Caco-2 (cell line): ENCODE measurements around the gene SAMD11. TPM values are rescaled to one million over a fixed set of nuclear protein-coding genes. Genes with fewer than 3 reads are reported as not detected.

Experiments used
- BruUV-seq: library from RNA; stranded (reverse); fragments of 400-500 nt; replicated peaks from 2 replicates; lab custom pipeline; 2021; lab: Mats Ljungman, UMichigan
- CTCF ChIA-PET: fragments of 300-600 bp; sonication (Branson Sonifier 250); formaldehyde crosslinking; loops from one replicate; lab custom pipeline; 2022; ENCODE audit warnings: antibody characterized with exemption; lab: Charles Lee
- POLR2A ChIA-PET: fragments of 300-600 bp; sonication (Branson Sonifier 250); formaldehyde crosslinking; loops from one replicate; lab custom pipeline; 2022; ENCODE audit warnings: antibody characterized with exemption; lab: Charles Lee
- DNase-seq, 2 experiments: peaks; one replicate each; pipeline versions ENCODE4 v3.0.0 to v3.0.0-alpha.2; 2020 to 2022
- H3K27me3 ChIP-seq: replicated peaks from 2 replicates; pipeline ENCODE4 v1.6.0; 2011; ENCODE audit warnings: low read length; ENCODE audit not compliant: control insufficient read depth, insufficient read depth
- H3K36me3 ChIP-seq: 2 replicates; pipeline ENCODE4 v1.5.1; 2011; ENCODE audit warnings: low read length; ENCODE audit not compliant: control insufficient read depth, insufficient read depth
- H3K4me1 ChIP-seq: fragments of 250-450 bp; sonication (Bioruptor Pico); 2 replicates; pipeline ENCODE4 v1.5.1; 2020; ENCODE audit warnings: mild to moderate bottlenecking
- H3K4me3 ChIP-seq: 2 replicates; pipeline ENCODE4 v1.5.1; 2011; ENCODE audit warnings: low read depth, mild to moderate bottlenecking, control low read depth, low read length
- H3K9me3 ChIP-seq: fragments of 250-450 bp; sonication (Bioruptor Pico); 2 replicates; pipeline ENCODE4 v1.5.1; 2020; ENCODE audit warnings: mild to moderate bottlenecking, moderate library complexity
- H3K27ac Mint-ChIP-seq: one replicate; pipeline ENCODE4 v1.8.0; 2022; ENCODE audit warnings: mixed read lengths; ENCODE audit not compliant: unreplicated experiment
- H3K27me3 Mint-ChIP-seq: one replicate; pipeline ENCODE4 v1.8.0; 2022; ENCODE audit warnings: mixed read lengths; ENCODE audit not compliant: insufficient read depth, unreplicated experiment
- H3K36me3 Mint-ChIP-seq: one replicate; pipeline ENCODE4 v1.8.0; 2022; ENCODE audit warnings: mild to moderate bottlenecking, mixed read lengths; ENCODE audit not compliant: insufficient read depth, unreplicated experiment
- H3K4me1 Mint-ChIP-seq: one replicate; pipeline ENCODE4 v1.8.0; 2022; ENCODE audit warnings: low read depth, mixed read lengths; ENCODE audit not compliant: unreplicated experiment
- H3K4me3 Mint-ChIP-seq: one replicate; pipeline ENCODE4 v1.8.0; 2022; ENCODE audit warnings: mild to moderate bottlenecking, moderate library complexity, mixed read lengths; ENCODE audit not compliant: unreplicated experiment
- H3K9me3 Mint-ChIP-seq: one replicate; pipeline ENCODE4 v1.8.0; 2022; ENCODE audit warnings: mixed read lengths; ENCODE audit not compliant: unreplicated experiment
- CTCF ChIP-seq, 2 experiments: fragments of 200-600 bp in 1 of 2; IDR thresholded peaks; 1 replicate in 1 of 2; 2 replicates in 1 of 2; pipeline versions ENCODE4 v1.5.1 to v1.8.0; 2011 to 2022; ENCODE audit warnings: antibody characterized with exemption in 1 of 2, control low read depth in 1 of 2, inconsistent platforms in 1 of 2, low read depth in 1 of 2, low read length in 1 of 2, mild to moderate bottlenecking in 1 of 2, moderate library complexity in 1 of 2; ENCODE audit not compliant: insufficient read depth in 1 of 2, severe bottlenecking in 1 of 2, unreplicated experiment in 1 of 2
- intact Hi-C: fragments of 100-400 bp; cut with micrococcal nuclease; formaldehyde crosslinking; loops from one replicate; pipeline ENCODE4 v1.10.0; 2022; ENCODE audit not compliant: unreplicated experiment
- total RNA-seq: library from RNA; stranded (reverse); gene quantifications from 2 replicates; pipeline ENCODE4 v1.2.3, GENCODE V29; 2022

The SAMD11 gene
- total RNA-seq, 1 experiment from 2014 or later = 0.54 TPM

- intact Hi-C loops = no loop called here
- TF ChIP-seq CTCF (IDR thresholded peaks at IDR 0.05; ENCODE audit: insufficient read depth in 1 of 2, low read depth in 1 of 2, low read length in 1 of 2, severe bottlenecking in 1 of 2, unreplicated experiment in 1 of 2) = no peak
- no peaks in the 10 kb centered on the region for H3K27me3 ChIP-seq
- H3K9me3 ChIP-seq = no peaks in the 10 kb centered on the region
- peak; percentile 87 to 90 for DNase-seq
- peaks cover 15% of the 10 kb centered on the region for H3K4me1 Mint-ChIP-seq
- H3K4me1 ChIP-seq = no peaks in the 10 kb centered on the region
- H3K4me3 ChIP-seq = peak within 1 kb of the TSS; percentile 90
- no peaks in the 10 kb centered on the region for H3K27me3 Mint-ChIP-seq
- peaks cover 44% of the 10 kb centered on the region for H3K36me3 Mint-ChIP-seq
- H3K9me3 Mint-ChIP-seq = no peaks in the 10 kb centered on the region
- no peaks in the 10 kb centered on the region; the same call in 1 of the 2 replicates for H3K36me3 ChIP-seq
- BruUV-seq = TSS peak; percentile 86
- POLR2A ChIA-PET = interaction anchor here (0.5 kb wide), 1 partner anchor 1431 kb away, joined by 4 read pairs; no protein-coding TSS in a partner anchor
- peak within 1 kb of the TSS; percentile 97 for H3K4me3 Mint-ChIP-seq
- H3K27ac Mint-ChIP-seq = peak within 1 kb of the TSS; percentile 61
- CTCF ChIA-PET = no interaction called here
These were observed 35.4 kb downstream of the SAMD11 start, which contains the start of gene NOC2L for GRCh38 chr1:958823-959730. Gene NOC2L (minus strand): TSS chr1:959256. CDS start chr1:959240, 16 bp downstream.

- no peaks in the 10 kb centered on the region for H3K27me3 ChIP-seq
- no peaks in the 10 kb centered on the region for H3K4me1 ChIP-seq
- H3K9me3 ChIP-seq = no peaks in the 10 kb centered on the region
- Mint-ChIP-seq H3K27me3 (no peaks in the 10 kb centered on the region), H3K4me1 (peaks cover 15% of the 10 kb centered on the region), H3K4me3 (peak overlapping the region; percentile 97), H3K36me3 (peaks cover 40% of the 10 kb centered on the region), H3K27ac (no peak overlapping the region), H3K9me3 (no peaks in the 10 kb centered on the region)
- intact Hi-C loops = no loop called here
- TF ChIP-seq CTCF (IDR thresholded peaks at IDR 0.05; ENCODE audit: insufficient read depth in 1 of 2, low read depth in 1 of 2, low read length in 1 of 2, severe bottlenecking in 1 of 2, unreplicated experiment in 1 of 2) = no peak
- H3K36me3 ChIP-seq = no peaks in the 10 kb centered on the region; the same call in 1 of the 2 replicates
- DNase-seq = no peak
- POLR2A ChIA-PET = no interaction called here
- CTCF ChIA-PET = no interaction called here
- no TSS peak for BruUV-seq
- H3K4me3 ChIP-seq = peak overlapping the region; percentile 67
These were observed 36.1 kb downstream of the SAMD11 start for GRCh38 chr1:959731-960362.

- ChIA-PET POLR2A (interaction anchor here (0.6 kb wide), 1 partner anchor 42 kb away, joined by 4 read pairs; no protein-coding TSS in a partner anchor), CTCF (no interaction called here)
- Histone ChIP-seq H3K36me3 (no peaks in the 10 kb centered on the region), H3K4me1 (no peaks in the 10 kb centered on the region), H3K27me3 (no peaks in the 10 kb centered on the region), H3K9me3 (no peaks in the 10 kb centered on the region), H3K4me3 (peak within 1 kb of the TSS; percentile 67)
- Mint-ChIP-seq H3K4me3 (peak within 1 kb of the TSS; percentile 97), H3K27ac (no peak within 1 kb of the TSS), H3K27me3 (no peaks in the 10 kb centered on the region), H3K9me3 (no peaks in the 10 kb centered on the region), H3K36me3 (peaks cover 37% of the 10 kb centered on the region), H3K4me1 (peaks cover 15% of the 10 kb centered on the region)
- DNase-seq = peak; percentile 80 to 86
- TF ChIP-seq CTCF (IDR thresholded peaks at IDR 0.05; ENCODE audit: insufficient read depth in 1 of 2, low read depth in 1 of 2, low read length in 1 of 2, severe bottlenecking in 1 of 2, unreplicated experiment in 1 of 2) = no peak
- intact Hi-C loops = no loop called here
- no TSS peak for BruUV-seq
These were observed 36.8 kb downstream of the SAMD11 start, which contains the start of gene KLHL17 for GRCh38 chr1:960363-961131. Gene KLHL17 (plus strand): TSS chr1:960584. CDS start chr1:960694, 110 bp downstream.
